Measurements from ENCODE around the gene HIVEP3.

HIVEP3 gene

GRCh38 chr1:41471658-41472057 lies 447.1 kb downstream of the HIVEP3 start:
- Histone ChIP-seq H3K4me1 (ENCODE audit: insufficient read depth, low read length, severe bottlenecking) (no peaks in the 10 kb centered on the region), H3K4me2 (ENCODE audit: low read length) (no peak overlapping the region), H2AFZ (ENCODE audit: low read length) (no peak overlapping the region), H3K9me3 (ENCODE audit: low read length) (no peaks in the 10 kb centered on the region), H4K20me1 (ENCODE audit: insufficient read depth, low read length) (no peaks in the 10 kb centered on the region), H3K27ac (ENCODE audit: low read depth, low read length, poor library complexity, severe bottlenecking) (no peak overlapping the region), H3F3A (ENCODE audit: insufficient read depth, low read length) (no peaks in the 10 kb centered on the region), H3K4me3 (ENCODE audit: low read depth, low read length, poor library complexity, severe bottlenecking) (no peak overlapping the region), H3K36me3 (ENCODE audit: insufficient read depth, low read length) (no peaks in the 10 kb centered on the region), H3K27me3 (ENCODE audit: insufficient read depth, low read length) (no peaks in the 10 kb centered on the region; the same call in 1 of the 2 replicates), H3K9me2 (ENCODE audit: low read depth, low read length) (no peaks in the 10 kb centered on the region), H3K9ac (ENCODE audit: low read length) (no peak overlapping the region), H3K79me2 (ENCODE audit: insufficient read depth, low read length) (no peaks in the 10 kb centered on the region)
- TF ChIP-seq CTCF (IDR thresholded peaks at IDR 0.05; ENCODE audit: low read length) (no peak), EZH2 (IDR thresholded peaks at IDR 0.05; ENCODE audit: borderline replicate concordance, low read length) (no peak)

DNA sequence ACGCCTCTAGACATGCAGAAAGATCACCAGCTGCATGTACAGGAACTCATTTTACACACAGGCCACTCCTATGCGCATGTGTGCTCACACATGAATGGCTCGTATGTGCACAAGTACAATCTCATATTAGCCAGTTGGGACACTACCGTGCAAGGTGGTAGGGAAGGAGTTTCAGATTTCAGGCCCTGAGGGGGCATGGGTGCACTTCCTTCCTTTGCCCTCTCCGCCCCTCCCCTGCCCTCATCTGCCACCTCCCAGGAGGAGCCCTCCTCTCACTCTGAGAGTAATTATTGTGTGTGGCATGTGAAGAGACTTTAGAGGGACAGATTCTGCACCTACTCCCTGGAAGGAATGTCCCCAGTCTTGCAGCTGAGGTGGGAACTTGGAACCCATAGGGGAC lies 449.0 kb downstream of the HIVEP3 start:
- TF ChIP-seq EZH2 (IDR thresholded peaks at IDR 0.05; ENCODE audit: borderline replicate concordance, low read length) (no peak), CTCF (IDR thresholded peaks at IDR 0.05; ENCODE audit: low read length) (no peak)
- H3K79me2 ChIP-seq (ENCODE audit: insufficient read depth, low read length) = no peaks in the 10 kb centered on the region
- H3F3A ChIP-seq (ENCODE audit: insufficient read depth, low read length) = no peaks in the 10 kb centered on the region
- H2AFZ ChIP-seq (ENCODE audit: low read length) = no peak overlapping the region
- no peaks in the 10 kb centered on the region for H3K9me3 ChIP-seq (ENCODE audit: low read length)
- no peaks in the 10 kb centered on the region for H3K4me1 ChIP-seq (ENCODE audit: insufficient read depth, low read length, severe bottlenecking)
- H3K27me3 ChIP-seq (ENCODE audit: insufficient read depth, low read length) = no peaks in the 10 kb centered on the region
- no peaks in the 10 kb centered on the region for H4K20me1 ChIP-seq (ENCODE audit: insufficient read depth, low read length)
- no peak overlapping the region for H3K4me2 ChIP-seq (ENCODE audit: low read length)
- H3K4me3 ChIP-seq (ENCODE audit: low read depth, low read length, poor library complexity, severe bottlenecking) = no peak overlapping the region
- no peak overlapping the region for H3K9ac ChIP-seq (ENCODE audit: low read length)
- H3K9me2 ChIP-seq (ENCODE audit: low read depth, low read length) = no peaks in the 10 kb centered on the region
- H3K27ac ChIP-seq (ENCODE audit: low read depth, low read length, poor library complexity, severe bottlenecking) = no peak overlapping the region
- H3K36me3 ChIP-seq (ENCODE audit: insufficient read depth, low read length) = no peaks in the 10 kb centered on the region

DNA sequence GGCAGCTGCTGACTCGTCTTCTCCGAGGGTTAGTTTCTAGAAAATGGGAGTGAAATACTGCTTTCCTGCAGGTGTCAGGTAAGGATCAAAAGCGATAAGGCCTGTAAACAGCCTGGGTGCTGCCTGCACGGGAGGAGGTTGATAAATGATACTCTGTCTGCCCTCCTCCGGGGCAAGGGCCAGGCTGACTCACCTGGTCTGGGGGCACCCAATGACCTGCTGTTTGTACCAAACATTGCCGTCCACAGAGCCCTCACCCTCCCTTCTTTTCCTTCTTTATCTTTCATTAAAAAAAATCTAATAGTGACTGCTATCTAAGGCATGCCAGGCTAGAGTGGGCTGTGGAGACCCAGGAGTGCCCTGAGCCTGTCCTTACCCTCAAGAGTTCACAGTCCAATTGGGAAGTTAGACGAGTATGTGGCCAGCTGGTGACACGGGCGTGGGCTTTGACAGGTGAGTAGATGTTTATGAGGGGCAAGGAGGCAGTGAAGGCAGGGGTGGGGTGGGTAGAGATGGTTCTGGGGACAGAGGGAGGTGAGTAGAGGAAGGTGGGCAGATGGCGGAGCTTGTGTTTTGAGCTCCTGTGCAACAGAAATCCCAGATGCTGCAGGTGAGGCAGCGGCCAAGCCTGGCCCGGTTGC lies 450.5 kb downstream of the HIVEP3 start:
- TF ChIP-seq CTCF (IDR thresholded peaks at IDR 0.05; ENCODE audit: low read length) (no peak), EZH2 (IDR thresholded peaks at IDR 0.05; ENCODE audit: borderline replicate concordance, low read length) (no peak)
- no peak overlapping the region for H3K4me2 ChIP-seq (ENCODE audit: low read length)
- no peaks in the 10 kb centered on the region for H3K9me2 ChIP-seq (ENCODE audit: low read depth, low read length)
- no peaks in the 10 kb centered on the region for H3K79me2 ChIP-seq (ENCODE audit: insufficient read depth, low read length)
- no peak overlapping the region for H2AFZ ChIP-seq (ENCODE audit: low read length)
- no peaks in the 10 kb centered on the region for H3K36me3 ChIP-seq (ENCODE audit: insufficient read depth, low read length)
- H3K9ac ChIP-seq (ENCODE audit: low read length) = no peak overlapping the region
- H4K20me1 ChIP-seq (ENCODE audit: insufficient read depth, low read length) = no peaks in the 10 kb centered on the region
- H3F3A ChIP-seq (ENCODE audit: insufficient read depth, low read length) = no peaks in the 10 kb centered on the region
- H3K4me3 ChIP-seq (ENCODE audit: low read depth, low read length, poor library complexity, severe bottlenecking) = no peak overlapping the region
- H3K27me3 ChIP-seq (ENCODE audit: insufficient read depth, low read length) = no peaks in the 10 kb centered on the region
- H3K9me3 ChIP-seq (ENCODE audit: low read length) = no peaks in the 10 kb centered on the region
- H3K27ac ChIP-seq (ENCODE audit: low read depth, low read length, poor library complexity, severe bottlenecking) = no peak overlapping the region
- H3K4me1 ChIP-seq (ENCODE audit: insufficient read depth, low read length, severe bottlenecking) = no peaks in the 10 kb centered on the region

Data from OCI-LY1 (cell line).